ENCODE data around the gene NPAS3. TPM values are rescaled to one million over a fixed set of nuclear protein-coding genes. Genes with fewer than 3 reads are reported as not detected.

NPAS3 gene
- total and polyA plus RNA-seq, 2 donors (not counting 3 experiments of a cell fraction or from before 2014, with no cell fraction given), result 0.10 to 0.13 TPM

DNA sequence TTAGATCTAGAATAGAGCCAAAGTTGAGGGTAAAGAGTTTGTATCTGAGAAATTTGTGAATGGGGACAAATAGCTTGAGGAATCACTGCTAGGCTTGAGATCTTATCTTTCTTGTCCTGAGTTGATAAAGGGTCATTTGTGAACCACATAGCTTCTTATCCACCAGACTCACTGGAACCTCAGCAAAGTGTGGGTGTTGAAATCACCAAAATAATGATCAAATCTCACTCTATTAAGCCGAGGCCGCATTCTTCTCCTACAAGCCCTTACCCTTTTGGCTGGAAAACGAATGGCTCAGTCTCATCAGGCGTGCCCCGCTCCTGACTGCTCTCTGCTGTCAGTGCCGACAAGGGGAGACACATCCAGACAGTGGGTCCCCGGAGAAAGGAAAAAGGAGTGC, 771.6 kb downstream of the NPAS3 start:
- POLR2A ChIA-PET, result no interaction called here
- H3K9ac ChIP-seq (replicated peaks; ENCODE audit: extremely low read depth, insufficient read depth, low read length), result no peak overlapping the region
- H3K9me3 ChIP-seq (replicated peaks; ENCODE audit: control insufficient read depth, insufficient read depth, low read length), result no peaks in the 10 kb centered on the region
- dilution Hi-C loops (cut with MboI; ENCODE audit: extremely low pct_ligation_motif_present, low sequenced_read_pairs), result no loop called here
- H3K27me3 ChIP-seq (ENCODE audit: control insufficient read depth in 2 of 2, insufficient read depth in 2 of 2, low read length in 2 of 2), result no peaks in the 10 kb centered on the region
- CTCF ChIA-PET, result no interaction called here
- no peaks in the 10 kb centered on the region for H3K79me2 ChIP-seq (ENCODE audit: control insufficient read depth, insufficient read depth, low read length)
- BruUV-seq (replicated peaks), result no TSS peak
- FAIRE-seq (no peak), DNase-seq (ENCODE audit: low read depth, low spot score) (no peak)
- intact Hi-C loops (cut with micrococcal nuclease), result no loop called here
- H4K20me1 ChIP-seq (replicated peaks; ENCODE audit: control insufficient read depth, extremely low read depth, insufficient read depth, low read length), result no peaks in the 10 kb centered on the region
- TF ChIP-seq POLR2AphosphoS5 (IDR thresholded peaks at IDR 0.05; ENCODE audit: insufficient read depth, low read depth, low read length) (no peak), EZH2 (IDR thresholded peaks at IDR 0.05; ENCODE audit: borderline replicate concordance, low read depth, low read length, severe bottlenecking) (no peak), FOS (IDR thresholded peaks at IDR 0.05; ENCODE audit: borderline replicate concordance, insufficient read depth, low read length) (no peak)
- TF ChIP-seq, protein P1, sequence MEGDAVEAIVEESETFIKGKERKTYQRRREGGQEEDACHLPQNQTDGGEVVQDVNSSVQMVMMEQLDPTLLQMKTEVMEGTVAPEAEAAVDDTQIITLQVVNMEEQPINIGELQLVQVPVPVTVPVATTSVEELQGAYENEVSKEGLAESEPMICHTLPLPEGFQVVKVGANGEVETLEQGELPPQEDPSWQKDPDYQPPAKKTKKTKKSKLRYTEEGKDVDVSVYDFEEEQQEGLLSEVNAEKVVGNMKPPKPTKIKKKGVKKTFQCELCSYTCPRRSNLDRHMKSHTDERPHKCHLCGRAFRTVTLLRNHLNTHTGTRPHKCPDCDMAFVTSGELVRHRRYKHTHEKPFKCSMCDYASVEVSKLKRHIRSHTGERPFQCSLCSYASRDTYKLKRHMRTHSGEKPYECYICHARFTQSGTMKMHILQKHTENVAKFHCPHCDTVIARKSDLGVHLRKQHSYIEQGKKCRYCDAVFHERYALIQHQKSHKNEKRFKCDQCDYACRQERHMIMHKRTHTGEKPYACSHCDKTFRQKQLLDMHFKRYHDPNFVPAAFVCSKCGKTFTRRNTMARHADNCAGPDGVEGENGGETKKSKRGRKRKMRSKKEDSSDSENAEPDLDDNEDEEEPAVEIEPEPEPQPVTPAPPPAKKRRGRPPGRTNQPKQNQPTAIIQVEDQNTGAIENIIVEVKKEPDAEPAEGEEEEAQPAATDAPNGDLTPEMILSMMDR (IDR thresholded peaks at IDR 0.05; ENCODE audit: extremely low read depth in 1 of 2, insufficient read depth in 1 of 2, low read depth in 1 of 2, low read length in 2 of 2), result no peak
- H3K27ac ChIP-seq (ENCODE audit: insufficient read depth, low read depth, low read length), result no peak overlapping the region
- no peak overlapping the region for H3K4me3 ChIP-seq (replicated peaks in 1 of 3; ENCODE audit: insufficient read depth in 1 of 3, low read depth in 1 of 3, low read length in 3 of 3)
- no peaks in the 10 kb centered on the region for H3K4me1 ChIP-seq (ENCODE audit: control insufficient read depth, extremely low read depth, insufficient read depth, low read length)
- no peaks in the 10 kb centered on the region for H3K36me3 ChIP-seq (ENCODE audit: control insufficient read depth in 2 of 2, extremely low read depth in 1 of 2, insufficient read depth in 2 of 2, low read length in 2 of 2)
- no peaks in the 10 kb centered on the region for H3K9me1 ChIP-seq (replicated peaks; ENCODE audit: control insufficient read depth, extremely low read depth, insufficient read depth, low read length)
- H2AFZ ChIP-seq (ENCODE audit: low read depth, low read length), result no peak overlapping the region
- H3K4me2 ChIP-seq (ENCODE audit: insufficient read depth, low read length), result no peak overlapping the region

DNA sequence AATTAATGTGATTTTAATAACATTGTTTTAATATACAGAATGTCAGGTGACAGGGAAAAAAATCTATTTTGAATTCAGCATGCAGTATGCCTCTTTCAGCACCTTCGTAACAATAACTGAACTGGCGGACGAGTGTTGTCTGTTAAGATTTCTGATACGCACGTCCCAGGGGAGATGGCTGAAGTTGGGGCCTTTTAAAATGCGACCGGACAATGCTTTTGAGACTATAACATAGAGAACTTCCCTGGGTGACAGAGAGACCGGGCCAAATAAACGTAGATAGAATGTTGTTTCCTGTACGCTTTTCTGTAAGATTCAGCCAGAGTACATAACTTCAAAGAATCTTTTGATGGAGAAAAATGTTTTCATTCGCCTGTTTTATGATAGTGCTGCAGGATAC, 772.5 kb downstream of the NPAS3 start:
- Histone ChIP-seq H3K36me3 (ENCODE audit: control insufficient read depth in 2 of 2, extremely low read depth in 1 of 2, insufficient read depth in 2 of 2, low read length in 2 of 2) (no peaks in the 10 kb centered on the region), H3K4me2 (ENCODE audit: insufficient read depth, low read length) (no peak overlapping the region), H3K9ac (replicated peaks; ENCODE audit: extremely low read depth, insufficient read depth, low read length) (no peak overlapping the region), H3K27me3 (ENCODE audit: control insufficient read depth in 2 of 2, insufficient read depth in 2 of 2, low read length in 2 of 2) (no peaks in the 10 kb centered on the region), H3K4me3 (replicated peaks in 1 of 3; ENCODE audit: insufficient read depth in 1 of 3, low read depth in 1 of 3, low read length in 3 of 3) (no peak overlapping the region), H2AFZ (ENCODE audit: low read depth, low read length) (no peak overlapping the region), H3K9me1 (replicated peaks; ENCODE audit: control insufficient read depth, extremely low read depth, insufficient read depth, low read length) (no peaks in the 10 kb centered on the region), H3K4me1 (ENCODE audit: control insufficient read depth, extremely low read depth, insufficient read depth, low read length) (no peaks in the 10 kb centered on the region), H3K9me3 (replicated peaks; ENCODE audit: control insufficient read depth, insufficient read depth, low read length) (no peaks in the 10 kb centered on the region), H4K20me1 (replicated peaks; ENCODE audit: control insufficient read depth, extremely low read depth, insufficient read depth, low read length) (no peaks in the 10 kb centered on the region), H3K27ac (ENCODE audit: insufficient read depth, low read depth, low read length) (no peak overlapping the region), H3K79me2 (ENCODE audit: control insufficient read depth, insufficient read depth, low read length) (no peaks in the 10 kb centered on the region)
- POLR2A ChIA-PET, result no interaction called here
- intact Hi-C loops (cut with micrococcal nuclease), result no loop called here
- no TSS peak for BruUV-seq (replicated peaks)
- TF ChIP-seq MYC (IDR thresholded peaks at IDR 0.05; ENCODE audit: low read depth, low read length) (no peak), POLR2AphosphoS5 (IDR thresholded peaks at IDR 0.05; ENCODE audit: insufficient read depth, low read depth, low read length) (no peak), JUN (IDR thresholded peaks at IDR 0.05; ENCODE audit: borderline replicate concordance, insufficient read depth, insufficient read length, low read depth) (no peak), GATA2 (IDR thresholded peaks at IDR 0.05; ENCODE audit: insufficient read depth, insufficient read length, low read depth, low read length) (no peak), FOS (IDR thresholded peaks at IDR 0.05; ENCODE audit: borderline replicate concordance, insufficient read depth, low read length) (no peak), POLR2A (IDR thresholded peaks at IDR 0.05; ENCODE audit: low read depth, low read length) (no peak), EZH2 (IDR thresholded peaks at IDR 0.05; ENCODE audit: borderline replicate concordance, low read depth, low read length, severe bottlenecking) (no peak)
- TF ChIP-seq, protein P2, sequence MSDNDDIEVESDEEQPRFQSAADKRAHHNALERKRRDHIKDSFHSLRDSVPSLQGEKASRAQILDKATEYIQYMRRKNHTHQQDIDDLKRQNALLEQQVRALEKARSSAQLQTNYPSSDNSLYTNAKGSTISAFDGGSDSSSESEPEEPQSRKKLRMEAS (IDR thresholded peaks at IDR 0.05; ENCODE audit: insufficient read depth, insufficient read length), result no peak
- TF ChIP-seq, protein P1 (IDR thresholded peaks at IDR 0.05; ENCODE audit: extremely low read depth in 1 of 2, insufficient read depth in 1 of 2, low read depth in 1 of 2, low read length in 2 of 2), result no peak
- DNase-seq (ENCODE audit: low read depth, low spot score) (no peak), FAIRE-seq (no peak)
- dilution Hi-C loops (cut with MboI; ENCODE audit: extremely low pct_ligation_motif_present, low sequenced_read_pairs), result no loop called here
- CTCF ChIA-PET, result no interaction called here

Measured in endothelial cell of umbilical vein (primary cell).